HCT116 (cell line): ENCODE data around the gene PARP8. TPM values are rescaled to one million over a fixed set of nuclear protein-coding genes. Genes with fewer than 3 reads are reported as not detected.

Source experiments
- ATAC-seq: fragments of 200-7000 bp; cut with Tn5 transposase; 2 replicates; pipeline ENCODE4 v1.9.1; 2020; ENCODE audit warnings: mild to moderate bottlenecking, moderate library complexity
- BruUV-seq: library from RNA; stranded (reverse); fragments of 400-500 nt; replicated peaks from 2 replicates; lab custom pipeline; 2021; lab: Mats Ljungman, UMichigan
- CTCF ChIA-PET: fragments of 300-600 bp; sonication (Branson Sonifier 250); formaldehyde crosslinking; loops from one replicate; lab custom pipeline; 2021; ENCODE audit warnings: antibody characterized with exemption; lab: Charles Lee
- POLR2A ChIA-PET: fragments of 300-600, 350-600 bp; sonication (Branson Sonifier 250); formaldehyde crosslinking; loops from one replicate; lab custom pipeline; 2021; ENCODE audit warnings: antibody characterized with exemption; lab: Charles Lee
- RAD21 ChIA-PET, 2 experiments: fragments of 300-600 bp; sonication (Branson Sonifier 250); formaldehyde crosslinking; loops; one replicate each; lab custom pipeline; 2023; ENCODE audit warnings: low total read pairs in 2 of 2; ENCODE audit not compliant: uncharacterized antibody in 2 of 2, unreplicated experiment in 2 of 2, low non-redundant PET in 1 of 2; lab: Charles Lee
- DNase-seq: peaks from one replicate; pipeline ENCODE4 v3.0.0-alpha.2; 2010; ENCODE audit warnings: low read depth, low spot score
- H2AFZ ChIP-seq: fragments of 200-600 bp; shearing (Covaris generic), sonication (generic); 2 replicates; pipeline ENCODE4 v1.6.1; 2017; ENCODE audit warnings: low read depth, mixed run types, mixed read lengths, antibody characterized with exemption, low read length; ENCODE audit not compliant: poor library complexity, severe bottlenecking
- H3K27ac ChIP-seq: 2 replicates; pipeline ENCODE4 v1.5.1; 2012; ENCODE audit warnings: low read depth, low read length
- H3K27me3 ChIP-seq: fragments of 200-600 bp; sonication (generic); 2 replicates; pipeline ENCODE4 v1.6.1; 2016; ENCODE audit warnings: mixed run types, low read length, mixed read lengths; ENCODE audit not compliant: insufficient read depth
- H3K36me3 ChIP-seq, 2 experiments: fragments of 200-500 bp in 1 of 2; fragments of 200-600 bp in 1 of 2; sonication (Bioruptor generic) in 1 of 2; sonication (generic) in 1 of 2; 2 replicates each; pipeline versions ENCODE4 v1.5.1 to v1.6.1; 2014 to 2016; ENCODE audit warnings: low read length in 2 of 2, inconsistent platforms in 1 of 2, mixed read lengths in 1 of 2, mixed run types in 1 of 2; ENCODE audit not compliant: insufficient read depth in 2 of 2, control insufficient read depth in 1 of 2
- H3K4me1 ChIP-seq, 2 experiments: fragments of 200-600 bp in 1 of 2; sonication (generic) in 1 of 2; 2 replicates each; pipeline versions ENCODE4 v1.5.1 to v1.6.1; 2012 to 2017; ENCODE audit warnings: low read length in 2 of 2, inconsistent platforms in 1 of 2, mild to moderate bottlenecking in 1 of 2, mixed read lengths in 1 of 2, mixed run types in 1 of 2, moderate library complexity in 1 of 2; ENCODE audit not compliant: insufficient read depth in 2 of 2, control insufficient read depth in 1 of 2
- H3K4me2 ChIP-seq: fragments of 200-600 bp; sonication (generic); 2 replicates; pipeline ENCODE4 v1.6.1; 2017; ENCODE audit warnings: mixed run types, low read length, mixed read lengths
- H3K4me3 ChIP-seq, 2 experiments: fragments of 200-600 bp in 1 of 2; sonication (generic) in 1 of 2; replicated peaks in 1 of 2; 2 replicates each; pipeline ENCODE4 v1.5.1; 2011 to 2016; ENCODE audit warnings: low read length in 2 of 2, control low read depth in 1 of 2, low read depth in 1 of 2, mild to moderate bottlenecking in 1 of 2, mixed read lengths in 1 of 2, mixed run types in 1 of 2
- H3K79me2 ChIP-seq: fragments of 200-600 bp; sonication (generic); 2 replicates; pipeline ENCODE4 v1.6.1; 2017; ENCODE audit warnings: mild to moderate bottlenecking, mixed run types, low read length, moderate library complexity, mixed read lengths; ENCODE audit not compliant: insufficient read depth
- H3K9ac ChIP-seq: fragments of 200-600 bp; sonication (generic); 2 replicates; pipeline ENCODE4 v1.6.1; 2016; ENCODE audit warnings: low read length, mixed read lengths
- H3K9me2 ChIP-seq: fragments of 200-600 bp; sonication (generic), shearing (Covaris generic); 2 replicates; pipeline ENCODE4 v1.6.1; 2017; ENCODE audit warnings: mixed run types, mild to moderate bottlenecking, moderate library complexity; ENCODE audit not compliant: insufficient read depth
- H3K9me3 ChIP-seq, 2 experiments: fragments of 200-500 bp in 1 of 2; fragments of 200-600 bp in 1 of 2; sonication (Bioruptor generic) in 1 of 2; sonication (generic) in 1 of 2; 2 replicates each; pipeline ENCODE4 v1.6.1; 2014 to 2017; ENCODE audit warnings: low read length in 2 of 2, mixed read lengths in 2 of 2, inconsistent platforms in 1 of 2, low read depth in 1 of 2, mild to moderate bottlenecking in 1 of 2, mixed run types in 1 of 2, moderate library complexity in 1 of 2; ENCODE audit not compliant: control insufficient read depth in 1 of 2, insufficient read depth in 1 of 2
- H4K20me1 ChIP-seq: fragments of 200-600 bp; sonication (generic), shearing (Covaris generic); 2 replicates; pipeline ENCODE4 v1.6.1; 2017; ENCODE audit warnings: mixed run types, mild to moderate bottlenecking, moderate library complexity; ENCODE audit not compliant: insufficient read depth
- CEBPB ChIP-seq: IDR thresholded peaks from 2 replicates; pipeline ENCODE4 v1.6.1; 2012; ENCODE audit warnings: low read depth
- EGR1 ChIP-seq: IDR thresholded peaks from 2 replicates; pipeline ENCODE4 v1.6.1; 2012; ENCODE audit warnings: low read depth
- ELF1 ChIP-seq: IDR thresholded peaks from 2 replicates; pipeline ENCODE4 v1.6.1; 2012; ENCODE audit warnings: low read depth, borderline replicate concordance
- JUND ChIP-seq: IDR thresholded peaks from 2 replicates; pipeline ENCODE4 v1.6.1; 2012
- POLR2A ChIP-seq: IDR thresholded peaks from 2 replicates; pipeline ENCODE4 v1.7.0; 2011; ENCODE audit warnings: borderline replicate concordance; ENCODE audit not compliant: insufficient read depth, insufficient read length; ENCODE audit errors: extremely low read depth
- POLR2AphosphoS5 ChIP-seq: IDR thresholded peaks from 2 replicates; pipeline ENCODE4 v1.6.1; 2011; ENCODE audit warnings: mild to moderate bottlenecking, low read depth, low read length, moderate library complexity
- RAD21 ChIP-seq: IDR thresholded peaks from 2 replicates; pipeline ENCODE4 v1.6.1; 2012; ENCODE audit warnings: low read depth, mild to moderate bottlenecking
- REST ChIP-seq: IDR thresholded peaks from 2 replicates; pipeline ENCODE4 v1.6.1; 2012; ENCODE audit warnings: low read depth
- SIN3A ChIP-seq: IDR thresholded peaks from 2 replicates; pipeline ENCODE4 v1.6.1; 2012; ENCODE audit warnings: low read depth
- SP1 ChIP-seq: IDR thresholded peaks from 2 replicates; pipeline ENCODE4 v1.6.1; 2012; ENCODE audit warnings: low read depth
- ZFX ChIP-seq: fragments of 450-650 bp; IDR thresholded peaks from 2 replicates; pipeline ENCODE4 v1.6.1; 2017
- intact Hi-C: fragments of 100-400 bp; cut with micrococcal nuclease; formaldehyde crosslinking; loops from 2 replicates; pipeline ENCODE4 v1.10.0; 2022
- total RNA-seq: library from RNA; stranded (reverse); gene quantifications from one replicate; pipeline ENCODE4 v1.2.1, GENCODE V29; 2021; ENCODE audit not compliant: unreplicated experiment
- TF ChIP-seq, protein P1 (sequence below): IDR thresholded peaks from 2 replicates; pipeline ENCODE4 v1.6.1; 2012
- TF ChIP-seq, protein P2 (sequence below): IDR thresholded peaks from 2 replicates; pipeline ENCODE4 v1.6.1; 2011; ENCODE audit warnings: mild to moderate bottlenecking, low read length, moderate library complexity; ENCODE audit not compliant: insufficient replicate concordance; ENCODE audit errors: extremely low read depth
- TF ChIP-seq, protein P3 (sequence below): IDR thresholded peaks from 2 replicates; pipeline ENCODE4 v1.6.1; 2012

PARP8 gene
- total RNA-seq, 1 experiment from 2014 or later = 19.0 TPM

DNA sequence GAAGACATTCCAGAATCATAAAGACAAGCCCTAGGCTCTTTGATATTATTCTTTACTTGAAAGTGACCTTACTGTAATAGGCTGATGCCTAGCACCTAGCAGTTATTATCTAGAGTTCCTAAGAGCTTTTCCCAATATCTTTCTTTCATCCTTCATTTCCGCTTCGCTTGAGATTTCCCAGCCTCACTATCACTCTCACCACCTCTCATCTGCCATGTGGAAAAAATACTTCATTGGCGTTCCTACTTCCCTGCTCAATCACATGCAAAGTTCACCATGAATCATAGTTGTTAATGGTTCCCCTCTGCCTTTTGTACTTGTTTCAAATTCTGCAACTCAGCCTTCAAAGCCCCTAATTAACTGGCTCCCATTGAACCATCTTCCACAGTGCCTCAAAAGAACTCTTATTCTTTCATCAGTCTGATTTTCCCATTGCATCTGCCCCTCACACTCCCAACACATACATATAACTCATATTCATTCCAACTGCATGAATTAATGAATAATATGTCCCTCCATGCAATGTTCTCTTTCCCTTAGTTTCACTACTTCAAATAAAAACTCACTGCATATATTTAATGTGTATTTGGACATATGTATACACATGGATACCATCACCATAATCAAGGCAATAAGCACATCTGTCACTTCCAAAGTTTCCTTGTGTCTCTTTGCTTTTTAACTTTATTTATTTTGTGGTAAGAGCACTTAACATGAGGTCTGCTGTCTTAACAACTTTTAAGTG lies 221.6 kb downstream of the PARP8 start:
- ATAC-seq (no peak), DNase-seq (no peak)
- ChIA-PET POLR2A (no interaction called here), CTCF (no interaction called here), RAD21 (no interaction called here)
- no peaks in the 10 kb centered on the region; the same call in 1 of the 2 replicates for H3K27me3 ChIP-seq
- no peaks in the 10 kb centered on the region for H3K79me2 ChIP-seq
- no TSS peak for BruUV-seq
- no peaks in the 10 kb centered on the region for H3K4me1 ChIP-seq
- no peak overlapping the region for H3K27ac ChIP-seq
- no peak overlapping the region for H3K9ac ChIP-seq
- H4K20me1 ChIP-seq = no peaks in the 10 kb centered on the region
- no peak for TF ChIP-seq REST
- TF ChIP-seq SP1 = no peak
- TF ChIP-seq EGR1 = no peak
- no peak for TF ChIP-seq ELF1
- no peak for TF ChIP-seq POLR2AphosphoS5
- TF ChIP-seq, protein P1, sequence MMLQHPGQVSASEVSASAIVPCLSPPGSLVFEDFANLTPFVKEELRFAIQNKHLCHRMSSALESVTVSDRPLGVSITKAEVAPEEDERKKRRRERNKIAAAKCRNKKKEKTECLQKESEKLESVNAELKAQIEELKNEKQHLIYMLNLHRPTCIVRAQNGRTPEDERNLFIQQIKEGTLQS = no peak
- TF ChIP-seq RAD21 = no peak
- TF ChIP-seq ZFX = no peak
- TF ChIP-seq, protein P2, sequence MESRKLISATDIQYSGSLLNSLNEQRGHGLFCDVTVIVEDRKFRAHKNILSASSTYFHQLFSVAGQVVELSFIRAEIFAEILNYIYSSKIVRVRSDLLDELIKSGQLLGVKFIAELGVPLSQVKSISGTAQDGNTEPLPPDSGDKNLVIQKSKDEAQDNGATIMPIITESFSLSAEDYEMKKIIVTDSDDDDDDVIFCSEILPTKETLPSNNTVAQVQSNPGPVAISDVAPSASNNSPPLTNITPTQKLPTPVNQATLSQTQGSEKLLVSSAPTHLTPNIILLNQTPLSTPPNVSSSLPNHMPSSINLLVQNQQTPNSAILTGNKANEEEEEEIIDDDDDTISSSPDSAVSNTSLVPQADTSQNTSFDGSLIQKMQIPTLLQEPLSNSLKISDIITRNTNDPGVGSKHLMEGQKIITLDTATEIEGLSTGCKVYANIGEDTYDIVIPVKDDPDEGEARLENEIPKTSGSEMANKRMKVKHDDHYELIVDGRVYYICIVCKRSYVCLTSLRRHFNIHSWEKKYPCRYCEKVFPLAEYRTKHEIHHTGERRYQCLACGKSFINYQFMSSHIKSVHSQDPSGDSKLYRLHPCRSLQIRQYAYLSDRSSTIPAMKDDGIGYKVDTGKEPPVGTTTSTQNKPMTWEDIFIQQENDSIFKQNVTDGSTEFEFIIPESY = no peak
- no peak for TF ChIP-seq SIN3A
- TF ChIP-seq POLR2A = no peak
- TF ChIP-seq CEBPB = no peak
- TF ChIP-seq JUND = no peak
- TF ChIP-seq, protein P3, sequence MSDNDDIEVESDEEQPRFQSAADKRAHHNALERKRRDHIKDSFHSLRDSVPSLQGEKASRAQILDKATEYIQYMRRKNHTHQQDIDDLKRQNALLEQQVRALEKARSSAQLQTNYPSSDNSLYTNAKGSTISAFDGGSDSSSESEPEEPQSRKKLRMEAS = no peak
- H3K4me3 ChIP-seq = no peak overlapping the region
- no peak overlapping the region for H2AFZ ChIP-seq
- intact Hi-C loops = no loop called here
- no peaks in the 10 kb centered on the region for H3K36me3 ChIP-seq
- H3K4me2 ChIP-seq = no peak overlapping the region
- H3K9me2 ChIP-seq = no peaks in the 10 kb centered on the region
- no peaks in the 10 kb centered on the region for H3K9me3 ChIP-seq
